ENCODE data around the gene IFT88. TPM values are rescaled to one million over a fixed set of nuclear protein-coding genes. Genes with fewer than 3 reads are reported as not detected.

Gene IFT88
- total RNA-seq, 8 experiments from 2014 or later: 8.9 to 31.7 (median 16.0) TPM

DNA sequence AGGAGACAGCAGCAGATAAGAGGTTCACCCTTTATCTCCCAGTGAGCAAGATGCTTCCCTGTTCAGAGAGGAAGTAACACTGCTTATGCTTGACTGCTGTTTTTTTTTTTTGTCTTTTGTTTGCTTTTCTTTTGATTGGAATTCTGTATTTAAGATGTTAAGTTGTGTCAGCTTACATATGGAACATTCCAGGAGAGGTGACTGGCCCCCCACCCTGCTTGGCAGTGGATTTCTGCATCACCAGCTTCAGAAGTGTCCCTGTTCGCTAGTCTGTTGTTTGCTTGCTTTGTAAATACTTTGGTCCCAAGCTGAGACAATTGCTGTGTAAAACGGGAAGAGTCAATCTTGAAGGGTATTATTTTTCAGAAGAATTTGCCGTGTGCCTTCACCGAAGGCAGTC is 43.0 kb downstream of the IFT88 start:
- Histone ChIP-seq H3K4me1 (replicated peaks in 1 of 2) (no peaks in the 10 kb centered on the region), H3K27ac (no peak overlapping the region), H3K4me3 (no peak overlapping the region)
- in situ Hi-C loops (cut with MboI; ENCODE audit: low pct_unique_long_range_greater_than_20kb in 2 of 9, low sequenced_read_pairs in 9 of 9, unreplicated experiment in 9 of 9): no loop called here
- no peak for ATAC-seq (replicated peaks in 6 of 8)
- 64 to 81% (median 76%) methylated on average over 2 to 4 of the region's 4 CpGs; no CpG with 5 or more reads in 1 of the 10 experiments for WGBS, 10 experiments

DNA sequence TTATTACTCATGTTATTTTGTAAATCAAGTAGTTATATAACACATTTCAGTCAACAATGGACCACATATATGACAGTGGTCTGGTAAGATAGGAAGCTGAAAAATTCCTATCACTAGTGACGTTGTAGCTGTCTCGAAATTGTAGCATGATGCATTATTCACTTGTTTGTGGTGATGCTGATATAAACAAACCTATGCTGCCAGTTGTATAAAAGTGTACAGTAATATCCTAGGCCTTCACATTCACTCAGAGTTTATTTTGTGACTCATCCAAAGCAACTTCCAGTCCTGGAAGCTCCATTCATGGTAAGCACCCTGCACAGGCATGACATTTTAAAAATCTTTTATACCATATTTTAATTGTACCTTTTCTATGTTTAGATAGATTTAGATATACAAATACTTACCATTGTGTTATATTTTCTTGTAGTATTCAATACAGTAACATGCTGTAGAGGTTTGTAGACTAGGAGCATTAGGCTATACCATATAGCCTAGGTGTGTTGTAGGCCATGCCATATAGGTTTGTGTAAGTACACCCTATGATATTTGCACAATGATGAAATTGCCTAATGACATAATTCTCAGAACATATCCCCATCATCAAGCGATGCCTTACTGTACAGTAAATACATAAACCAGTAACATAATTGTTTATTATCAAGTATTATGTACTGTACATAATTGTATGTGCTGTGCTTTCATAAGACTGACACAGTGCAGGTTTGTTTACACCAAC is 49.3 kb downstream of the IFT88 start:
- ATAC-seq (replicated peaks in 6 of 8): no peak
- no peak overlapping the region for H3K4me3 ChIP-seq
- 17 to 100% (median 100%) methylated on average over 1 to 3 of the region's 3 CpGs; no CpG with 5 or more reads in 1 of the 10 experiments for WGBS, 10 experiments
- H3K27ac ChIP-seq: no peak overlapping the region
- in situ Hi-C loops (cut with MboI; ENCODE audit: low pct_unique_long_range_greater_than_20kb in 2 of 9, low sequenced_read_pairs in 9 of 9, unreplicated experiment in 9 of 9): no loop called here
- no peaks in the 10 kb centered on the region for H3K4me1 ChIP-seq (replicated peaks in 1 of 2)

DNA sequence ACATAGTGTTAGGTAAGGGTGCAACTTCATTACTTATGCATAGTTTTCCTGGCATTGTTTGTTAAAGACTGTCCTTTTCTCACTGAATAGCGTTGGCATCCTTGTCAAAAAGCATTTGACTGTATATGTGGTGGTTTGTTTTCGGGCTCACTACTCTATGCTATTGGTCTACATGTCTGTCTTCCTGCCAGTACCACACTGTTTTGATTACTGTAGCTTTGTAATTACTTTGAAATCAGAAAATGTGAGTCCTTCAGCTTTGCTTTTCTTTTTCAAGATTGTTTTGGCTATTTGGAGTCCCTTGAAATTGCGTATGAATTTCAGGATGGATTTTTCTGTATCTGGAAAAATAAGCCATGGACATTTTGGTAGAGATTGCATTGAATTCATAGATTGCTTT is 56.0 kb downstream of the IFT88 start:
- no peak for ATAC-seq (replicated peaks in 6 of 8)
- no peak overlapping the region for H3K27ac ChIP-seq
- H3K4me3 ChIP-seq: no peak overlapping the region
- H3K4me1 ChIP-seq (replicated peaks in 1 of 2): no peaks in the 10 kb centered on the region
- in situ Hi-C loops (cut with MboI; ENCODE audit: low pct_unique_long_range_greater_than_20kb in 2 of 9, low sequenced_read_pairs in 9 of 9, unreplicated experiment in 9 of 9): no loop called here
- 74 to 100% (median 90%) methylated on average over 1 to 3 of the region's 3 CpGs for WGBS, 10 experiments

DNA sequence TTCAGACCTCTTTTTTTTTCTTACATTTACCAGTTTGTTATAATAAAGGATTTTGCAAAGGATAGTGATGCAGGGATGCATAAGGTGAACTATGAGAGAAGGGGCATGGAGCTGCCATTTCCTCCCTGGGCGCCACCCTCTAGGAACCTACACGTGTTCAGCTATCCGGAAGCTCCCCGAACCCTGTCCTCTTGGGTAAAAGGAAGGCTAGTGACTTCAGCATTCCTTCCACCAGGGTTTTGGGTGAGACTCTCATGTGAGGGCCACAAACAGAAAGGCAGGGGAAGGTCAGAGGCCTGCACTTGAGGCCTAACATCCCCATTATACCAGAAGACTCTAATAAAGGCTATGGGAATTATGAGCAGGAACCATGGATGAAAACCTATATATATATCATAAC is 57.3 kb downstream of the IFT88 start:
- H3K4me3 ChIP-seq: no peak overlapping the region
- WGBS, 10 experiments: 73 to 100% (median 86%) methylated on average over 2 to 4 of the region's 4 CpGs; no CpG with 5 or more reads in 6 of the 10 experiments
- in situ Hi-C loops (cut with MboI; ENCODE audit: low pct_unique_long_range_greater_than_20kb in 2 of 9, low sequenced_read_pairs in 9 of 9, unreplicated experiment in 9 of 9): no loop called here
- ATAC-seq (replicated peaks in 6 of 8): no peak
- no peaks in the 10 kb centered on the region for H3K4me1 ChIP-seq (replicated peaks in 1 of 2)
- H3K27ac ChIP-seq: no peak overlapping the region

DNA sequence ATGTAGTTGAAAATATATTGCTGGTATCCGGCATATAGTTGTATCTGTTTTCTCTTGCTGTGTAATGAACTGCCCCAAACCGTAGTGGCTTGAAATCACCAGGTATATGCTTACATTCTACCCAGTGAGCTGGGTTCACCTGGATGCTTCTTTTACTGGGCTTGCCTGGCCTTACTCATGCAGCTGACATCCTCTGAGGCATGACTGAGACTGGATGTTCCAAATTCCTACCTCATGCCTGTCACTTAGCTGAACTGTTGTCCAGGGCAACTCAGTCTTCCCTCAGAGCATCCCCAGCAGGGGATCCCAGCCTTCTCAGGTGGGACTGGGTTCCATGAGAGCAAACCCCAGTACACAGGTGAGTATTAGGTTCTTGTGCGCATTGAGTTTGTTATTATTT is 66.8 kb downstream of the IFT88 start:
- Histone ChIP-seq H3K27ac (no peak overlapping the region), H3K4me1 (replicated peaks in 1 of 2) (no peaks in the 10 kb centered on the region), H3K4me3 (no peak overlapping the region)
- WGBS, 10 experiments: 71 to 100% (median 100%) methylated on average over 1 to 3 of the region's 3 CpGs; no CpG with 5 or more reads in 2 of the 10 experiments
- ATAC-seq (replicated peaks in 6 of 8): no peak
- in situ Hi-C loops (cut with MboI; ENCODE audit: low pct_unique_long_range_greater_than_20kb in 2 of 9, low sequenced_read_pairs in 9 of 9, unreplicated experiment in 9 of 9): no loop called here

DNA sequence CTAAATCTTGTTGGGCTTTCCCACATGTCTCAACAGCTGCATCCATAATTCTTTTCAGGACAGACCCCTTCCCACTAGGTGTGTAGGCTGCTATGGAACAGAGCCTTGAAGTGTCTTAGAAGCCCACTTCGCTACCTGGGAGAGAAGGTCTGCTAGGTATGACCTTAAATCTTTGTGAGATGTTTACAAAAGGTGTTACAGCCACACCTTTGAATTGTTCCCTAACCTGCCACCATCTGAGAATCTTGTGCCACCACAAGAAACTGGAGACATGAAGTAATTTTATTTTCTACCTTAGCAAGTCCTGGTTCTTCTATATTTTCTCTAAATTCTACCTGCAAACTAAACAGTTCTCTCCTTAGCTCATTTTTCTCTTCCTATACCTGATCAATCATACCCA is 69.1 kb downstream of the IFT88 start:
- Histone ChIP-seq H3K4me3 (no peak overlapping the region), H3K27ac (no peak overlapping the region), H3K4me1 (replicated peaks in 1 of 2) (no peaks in the 10 kb centered on the region)
- ATAC-seq (replicated peaks in 6 of 8): no peak
- 100% methylated on average over 1 of the region's 1 CpG; no CpG with 5 or more reads in 8 of the 10 experiments for WGBS, 10 experiments
- in situ Hi-C loops (cut with MboI; ENCODE audit: low pct_unique_long_range_greater_than_20kb in 2 of 9, low sequenced_read_pairs in 9 of 9, unreplicated experiment in 9 of 9): no loop called here

DNA sequence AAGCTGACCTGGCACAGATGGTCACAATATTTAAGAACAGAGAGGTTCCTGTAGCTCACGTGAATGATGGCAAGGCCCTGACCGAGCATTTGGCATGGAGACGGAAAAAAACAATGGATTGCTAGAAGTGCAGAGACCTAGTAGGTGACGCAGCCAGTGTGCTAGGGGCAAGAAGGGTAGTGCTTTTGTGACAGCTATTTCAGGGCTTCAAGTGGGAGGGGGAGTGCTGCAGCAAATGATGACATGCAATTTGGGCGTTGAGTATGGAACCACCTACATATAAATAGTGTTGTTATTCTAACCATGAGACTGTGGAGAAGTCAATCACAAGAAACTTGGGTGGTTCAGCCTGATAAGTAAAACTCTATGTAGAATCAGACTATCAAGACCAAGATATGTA is 70.9 kb downstream of the IFT88 start:
- in situ Hi-C loops (cut with MboI; ENCODE audit: low pct_unique_long_range_greater_than_20kb in 2 of 9, low sequenced_read_pairs in 9 of 9, unreplicated experiment in 9 of 9): no loop called here

DNA sequence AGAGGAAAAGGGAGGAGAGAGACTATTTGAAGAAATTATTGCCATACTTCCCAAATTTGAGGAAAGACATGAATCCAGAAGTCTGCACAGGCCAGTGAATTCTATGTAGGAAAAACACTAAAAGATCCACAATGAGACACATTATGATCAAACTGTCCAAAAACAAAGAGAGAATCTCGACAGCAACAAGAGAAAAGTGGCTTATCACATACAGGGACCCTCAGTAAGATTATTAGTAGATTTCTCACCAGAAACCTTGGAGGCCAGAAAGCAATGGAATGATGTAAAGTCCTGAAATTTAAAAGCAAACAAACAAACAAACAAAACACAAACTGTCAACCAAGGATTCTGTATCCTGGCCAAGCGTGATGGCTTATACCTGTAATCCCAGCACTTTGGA is 80.8 kb downstream of the IFT88 start:
- 88 to 100% (median 100%) methylated on average over 1 to 2 of the region's 2 CpGs; no CpG with 5 or more reads in 1 of the 10 experiments for WGBS, 10 experiments
- Histone ChIP-seq H3K4me3 (no peak overlapping the region), H3K27ac (no peak overlapping the region), H3K4me1 (replicated peaks in 1 of 2) (no peaks in the 10 kb centered on the region)
- no peak for ATAC-seq (replicated peaks in 6 of 8)
- in situ Hi-C loops (cut with MboI; ENCODE audit: low pct_unique_long_range_greater_than_20kb in 2 of 9, low sequenced_read_pairs in 9 of 9, unreplicated experiment in 9 of 9): no loop called here

More for the DNA sequence above, 70.9 kb downstream of the IFT88 start:
- no peak overlapping the region for H3K27ac ChIP-seq
- no peaks in the 10 kb centered on the region for H3K4me1 ChIP-seq (replicated peaks in 1 of 2)
- WGBS, 10 experiments: 80 to 100% (median 91%) methylated on average over 2 to 5 of the region's 5 CpGs; no CpG with 5 or more reads in 5 of the 10 experiments
- ATAC-seq (replicated peaks in 6 of 8): peak in 1 of 8 experiments; percentile 43
- H3K4me3 ChIP-seq: no peak overlapping the region

DNA sequence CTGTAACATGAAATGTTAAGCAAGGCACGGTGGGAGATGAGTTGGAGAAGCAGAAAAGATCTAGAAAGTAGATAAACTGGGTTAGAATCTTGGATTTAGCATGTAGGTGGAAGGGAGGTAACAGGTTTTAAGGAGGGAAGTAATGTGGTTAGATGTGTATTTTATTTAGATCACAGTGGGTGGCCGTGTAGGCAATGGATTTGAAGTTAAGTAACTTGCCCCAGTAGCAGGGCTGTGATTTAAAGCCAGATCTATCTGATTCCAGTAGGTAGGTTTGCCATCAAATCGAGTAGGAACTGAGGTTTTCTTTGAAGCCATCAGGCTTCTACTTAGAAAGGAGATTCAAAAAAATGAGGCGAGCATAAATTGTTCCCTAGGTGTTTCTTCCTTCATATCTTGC is 86.0 kb downstream of the IFT88 start:
- 60 to 100% (median 84%) methylated on average over 1 to 4 of the region's 4 CpGs for WGBS, 10 experiments
- H3K4me3 ChIP-seq: no peak overlapping the region
- in situ Hi-C loops (cut with MboI; ENCODE audit: low pct_unique_long_range_greater_than_20kb in 2 of 9, low sequenced_read_pairs in 9 of 9, unreplicated experiment in 9 of 9): no loop called here
- no peak overlapping the region for H3K27ac ChIP-seq
- H3K4me1 ChIP-seq (replicated peaks in 1 of 2): no peaks in the 10 kb centered on the region
- no peak for ATAC-seq (replicated peaks in 6 of 8)

DNA sequence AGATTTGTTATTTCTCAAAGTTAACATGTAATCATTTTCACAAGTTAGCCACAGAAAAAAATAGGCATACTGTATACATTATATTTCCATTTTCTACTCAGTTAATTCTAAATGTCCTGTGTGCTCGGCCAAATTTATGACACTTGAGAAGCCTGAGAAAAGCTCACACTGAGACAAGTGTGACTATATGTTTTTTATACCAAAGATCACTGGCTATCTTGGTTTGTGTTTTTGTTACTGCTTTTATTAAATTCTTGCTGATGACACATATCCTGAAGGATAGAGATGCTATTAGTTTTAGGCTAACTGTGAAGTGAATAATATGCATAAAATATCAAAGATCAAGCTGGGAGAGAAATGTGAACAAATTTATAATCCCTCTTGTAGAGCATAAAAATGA is 87.2 kb downstream of the IFT88 start:
- Histone ChIP-seq H3K27ac (no peak overlapping the region), H3K4me3 (no peak overlapping the region), H3K4me1 (replicated peaks in 1 of 2) (no peaks in the 10 kb centered on the region)
- no peak for ATAC-seq (replicated peaks in 6 of 8)
- WGBS, 10 experiments: 33 to 100% (median 76%) methylated on average over 1 of the region's 1 CpG; no CpG with 5 or more reads in 2 of the 10 experiments
- in situ Hi-C loops (cut with MboI; ENCODE audit: low pct_unique_long_range_greater_than_20kb in 2 of 9, low sequenced_read_pairs in 9 of 9, unreplicated experiment in 9 of 9): no loop called here

DNA sequence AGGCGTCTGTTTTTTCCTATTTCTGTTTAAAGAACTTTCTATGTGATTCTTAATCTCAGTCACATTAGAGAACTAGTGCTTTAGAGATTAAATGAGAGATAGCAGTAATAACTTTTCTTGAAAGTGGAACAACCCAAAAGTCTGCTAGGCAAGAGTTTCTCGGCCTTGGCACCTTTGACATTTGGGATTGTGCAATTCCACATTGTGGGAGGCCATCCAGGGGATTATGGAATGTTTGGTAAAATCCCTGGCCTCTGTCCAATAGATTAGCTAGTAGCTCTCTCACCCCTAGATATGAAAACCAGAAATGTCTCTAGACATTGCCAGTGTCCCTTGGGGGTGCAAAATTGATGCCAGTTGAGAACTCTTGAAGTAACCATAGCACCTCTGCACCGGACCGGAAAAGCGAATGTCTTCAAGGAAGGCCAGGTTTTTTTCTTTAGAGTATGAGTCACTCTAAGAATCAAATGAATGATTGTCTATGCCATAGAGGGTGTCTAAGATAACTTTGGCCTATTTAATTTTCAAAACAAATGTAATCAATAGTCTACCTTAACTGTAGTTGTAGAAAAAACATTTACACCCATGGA is 91.6 kb downstream of the IFT88 start:
- 46 to 100% (median 71%) methylated on average over 2 to 5 of the region's 5 CpGs for WGBS, 10 experiments
- no peak for ATAC-seq (replicated peaks in 6 of 8)
- H3K4me1 ChIP-seq (replicated peaks in 1 of 2): no peaks in the 10 kb centered on the region
- in situ Hi-C loops (cut with MboI; ENCODE audit: low pct_unique_long_range_greater_than_20kb in 2 of 9, low sequenced_read_pairs in 9 of 9, unreplicated experiment in 9 of 9): no loop called here
- H3K27ac ChIP-seq: no peak overlapping the region
- no peak overlapping the region for H3K4me3 ChIP-seq

DNA sequence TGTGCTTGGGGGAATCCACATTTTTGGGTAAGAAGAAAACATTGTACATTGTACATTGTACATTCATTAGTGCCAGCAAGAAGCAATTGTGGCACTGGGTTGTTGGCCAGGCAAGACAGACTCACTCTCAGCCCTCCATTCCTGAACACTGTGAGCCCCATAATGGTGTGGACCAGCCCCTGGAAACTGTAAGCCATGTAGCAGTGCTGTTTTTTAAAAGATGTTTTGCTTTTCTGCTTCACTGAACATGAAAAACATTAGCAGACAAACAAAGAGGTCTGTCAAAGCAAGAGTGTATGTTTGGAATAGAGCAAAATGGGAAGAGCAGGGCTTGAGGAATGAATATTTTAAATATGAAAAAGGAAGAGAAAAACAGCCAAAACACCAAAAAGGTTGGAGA is 97.4 kb downstream of the IFT88 start:
- no peak overlapping the region for H3K27ac ChIP-seq
- peak in 4 of 8 experiments; percentile 38 to 70 (median 62) for ATAC-seq (replicated peaks in 6 of 8)
- no peaks in the 10 kb centered on the region for H3K4me1 ChIP-seq (replicated peaks in 1 of 2)
- in situ Hi-C loops (cut with MboI; ENCODE audit: low pct_unique_long_range_greater_than_20kb in 2 of 9, low sequenced_read_pairs in 9 of 9, unreplicated experiment in 9 of 9): no loop called here
- no peak overlapping the region for H3K4me3 ChIP-seq

DNA sequence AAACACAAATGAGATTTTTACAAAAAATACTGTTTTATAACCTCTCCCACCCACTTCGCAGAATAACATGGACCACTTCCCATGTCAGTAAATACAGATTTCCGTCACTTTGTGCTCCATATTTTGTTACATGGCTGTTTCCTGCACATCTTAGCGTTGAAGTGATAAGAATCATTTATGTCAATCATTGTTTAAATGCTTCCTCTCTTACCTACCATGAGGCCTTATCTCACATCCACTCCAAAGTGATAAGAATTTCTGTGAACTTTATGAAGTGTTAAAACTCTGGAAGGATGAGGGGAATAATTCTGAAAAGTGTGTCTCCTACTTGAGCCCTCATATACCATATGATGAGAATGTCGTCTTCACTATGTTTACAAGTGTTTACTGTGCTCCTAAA is 100.0 kb downstream of the IFT88 start:
- no peak overlapping the region for H3K4me3 ChIP-seq
- no peaks in the 10 kb centered on the region for H3K4me1 ChIP-seq (replicated peaks in 1 of 2)
- ATAC-seq (replicated peaks in 6 of 8): no peak
- in situ Hi-C loops (cut with MboI; ENCODE audit: low pct_unique_long_range_greater_than_20kb in 2 of 9, low sequenced_read_pairs in 9 of 9, unreplicated experiment in 9 of 9): no loop called here
- 81 to 100% (median 100%) methylated on average over 1 to 4 of the region's 4 CpGs for WGBS, 10 experiments
- H3K27ac ChIP-seq: no peak overlapping the region

All from motor neuron (in vitro differentiated cells).